IgD-negative memory B cell (primary cell): ENCODE data around the gene TUBA1A. TPM values are rescaled to one million over a fixed set of nuclear protein-coding genes. Genes with fewer than 3 reads are reported as not detected.

ENCODE experiments used
- H3K27ac Mint-ChIP-seq, 3 donors: one replicate each; pipeline ENCODE4 v1.8.0; 2020 to 2022; ENCODE audit warnings: mild to moderate bottlenecking in 3 of 3, mixed read lengths in 3 of 3, moderate library complexity in 1 of 3
- H3K27me3 Mint-ChIP-seq: one replicate; pipeline ENCODE4 v1.8.0; 2021; ENCODE audit warnings: mixed read lengths
- H3K36me3 Mint-ChIP-seq: one replicate; pipeline ENCODE4 v1.8.0; 2020; ENCODE audit warnings: mild to moderate bottlenecking, mixed read lengths
- H3K4me1 Mint-ChIP-seq, 3 donors: one replicate each; pipeline ENCODE4 v1.8.0; 2020 to 2022; ENCODE audit warnings: mixed read lengths in 3 of 3, mild to moderate bottlenecking in 1 of 3
- H3K4me3 Mint-ChIP-seq, 4 donors: one replicate each; pipeline ENCODE4 v1.8.0; 2020 to 2022; ENCODE audit warnings: mild to moderate bottlenecking in 4 of 4, mixed read lengths in 4 of 4, moderate library complexity in 3 of 4
- H3K9me3 Mint-ChIP-seq, 3 donors: one replicate each; pipeline ENCODE4 v1.8.0; 2020 to 2021; ENCODE audit warnings: mixed read lengths in 3 of 3, mild to moderate bottlenecking in 1 of 3
- polyA plus RNA-seq: library from polyadenylated mRNA; unstranded; fragments of 300-500 nt; fragmentation: Illumina TruSeq; gene quantifications from one replicate; pipeline ENCODE4 v1.2.3, GENCODE V29; 2021

The TUBA1A gene
- polyA plus RNA-seq: 286 TPM

- Mint-ChIP-seq H3K27ac (peak within 1 kb of the TSS; percentile 97 to 100 (median 99)), H3K4me3 (peak within 1 kb of the TSS; percentile 93 to 100 (median 98)), H3K27me3 (peaks cover 3% of the 10 kb centered on the region), H3K36me3 (no peaks in the 10 kb centered on the region), H3K9me3 (no peaks in the 10 kb centered on the region), H3K4me1 (peaks cover 8 to 15% (median 15%) of the 10 kb centered on the region in 3 donors)
These were observed at the start of gene TUBA1A for GRCh38 chr12:49188916-49189367. TSS of gene TUBA1A (minus strand) at chr12:49189080. CDS start at chr12:49188979, 101 bp downstream.

DNA sequence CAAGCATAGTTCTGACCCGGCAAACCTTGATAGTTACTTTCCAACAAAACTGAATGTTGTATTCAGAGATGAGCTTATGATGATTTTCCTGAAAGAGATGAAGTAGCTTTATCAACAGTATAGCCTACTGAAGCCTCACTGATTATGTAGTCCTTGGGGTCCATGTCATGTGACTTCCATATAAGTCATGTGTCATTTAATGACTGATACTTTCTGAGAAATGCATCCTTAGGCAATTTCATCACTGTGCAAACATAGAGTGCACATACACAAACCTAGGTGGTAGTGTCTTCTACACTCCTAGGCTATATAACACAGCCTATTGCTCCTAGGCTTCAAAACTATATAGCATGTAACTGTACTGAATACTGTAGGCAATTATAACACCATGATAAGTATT lies 47.5 kb upstream of the TUBA1A start:
- Mint-ChIP-seq H3K9me3 (no peaks in the 10 kb centered on the region), H3K4me3 (peak overlapping the region in 2 of 4 donors; percentile 44 to 81), H3K36me3 (no peaks in the 10 kb centered on the region), H3K27ac (no peak overlapping the region), H3K27me3 (no peaks in the 10 kb centered on the region), H3K4me1 (peaks cover 2 to 7% (median 3%) of the 10 kb centered on the region in 3 donors)

DNA sequence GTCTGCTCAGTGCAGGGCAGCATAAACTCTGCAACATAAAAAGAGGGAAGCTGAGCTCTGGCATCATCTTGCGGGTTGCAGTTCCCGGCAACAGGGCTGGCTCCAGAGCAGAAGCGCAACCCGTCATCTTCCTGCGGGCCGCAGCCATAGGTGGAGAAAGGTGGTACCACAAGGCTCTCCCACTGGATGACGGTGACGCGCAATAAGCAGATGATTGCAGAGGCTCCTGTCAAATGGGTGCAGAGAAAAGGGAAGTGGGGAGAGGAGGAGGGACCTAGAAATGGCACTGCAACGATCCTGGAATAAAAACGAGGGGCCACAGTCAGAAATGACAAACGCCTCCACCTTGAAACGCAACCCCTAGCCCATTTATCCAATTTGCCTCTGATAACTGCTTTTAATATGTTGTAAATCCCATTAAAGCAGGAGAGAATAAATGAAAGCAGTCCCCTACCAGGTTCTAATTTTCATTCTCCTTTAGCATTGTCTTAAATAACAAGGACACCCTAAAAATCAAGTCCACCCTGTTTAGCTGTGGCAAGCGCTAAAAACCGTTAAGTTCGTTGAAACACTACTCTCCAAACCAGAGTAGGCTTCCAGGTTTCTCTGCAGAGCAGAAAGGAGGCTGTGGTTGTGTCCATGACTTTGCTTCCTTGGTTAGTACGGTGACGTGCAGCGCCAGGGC lies 45.1 kb upstream of the TUBA1A start:
- peak overlapping the region; percentile 89 to 97 (median 90) for H3K27ac Mint-ChIP-seq
- no peaks in the 10 kb centered on the region for H3K36me3 Mint-ChIP-seq
- peaks cover 2 to 7% (median 3%) of the 10 kb centered on the region in 3 donors for H3K4me1 Mint-ChIP-seq
- no peaks in the 10 kb centered on the region for H3K9me3 Mint-ChIP-seq
- H3K4me3 Mint-ChIP-seq: peak overlapping the region; percentile 90 to 98 (median 94)
- no peaks in the 10 kb centered on the region for H3K27me3 Mint-ChIP-seq

- Mint-ChIP-seq H3K4me3 (peak overlapping the region; percentile 90 to 98 (median 92)), H3K27me3 (no peaks in the 10 kb centered on the region), H3K9me3 (no peaks in the 10 kb centered on the region), H3K36me3 (no peaks in the 10 kb centered on the region), H3K4me1 (peaks cover 2 to 7% (median 3%) of the 10 kb centered on the region in 3 donors), H3K27ac (peak overlapping the region; percentile 71 to 90 (median 87))
These were observed 44.3 kb upstream of the TUBA1A start for GRCh38 chr12:49232940-49233841.

DNA sequence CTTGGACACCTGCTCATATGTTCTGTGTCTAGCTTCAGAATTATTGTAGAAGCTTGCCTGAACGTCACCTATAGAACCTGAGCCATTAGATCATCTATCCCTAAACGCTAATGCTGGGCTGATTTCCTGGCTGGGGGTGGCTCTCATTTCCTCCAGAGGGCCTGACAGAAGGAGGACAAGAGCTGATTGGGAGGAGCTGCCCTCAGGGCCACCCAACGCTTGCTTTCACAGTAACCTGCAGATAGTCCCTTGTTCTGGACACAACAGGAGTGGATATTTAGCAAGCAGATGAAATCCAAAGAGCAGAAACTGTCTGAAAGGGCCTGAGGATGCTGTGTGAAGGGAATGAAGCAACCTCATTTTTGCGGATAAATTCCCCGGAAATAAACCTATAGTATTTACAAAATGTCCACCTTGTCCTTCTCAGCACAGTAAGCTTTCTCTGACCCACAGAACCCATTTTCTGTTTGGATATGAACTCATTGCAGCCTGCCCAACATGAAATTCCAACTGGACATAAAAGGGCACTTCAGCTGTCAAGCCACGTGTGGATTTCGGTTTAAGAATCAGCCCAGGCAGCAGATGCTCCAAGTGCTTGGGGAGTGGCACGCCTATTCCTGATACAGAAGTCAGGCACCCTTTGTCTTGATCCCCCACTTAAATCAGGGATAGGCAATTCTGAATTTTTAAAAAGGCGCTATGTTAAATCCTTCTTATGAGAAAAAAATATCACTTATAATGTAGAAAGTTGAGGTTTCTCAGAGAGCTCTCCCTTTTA lies 43.2 kb upstream of the TUBA1A start:
- no peaks in the 10 kb centered on the region for H3K27me3 Mint-ChIP-seq
- H3K36me3 Mint-ChIP-seq: no peaks in the 10 kb centered on the region
- peak overlapping the region in 1 of 3 donors; percentile 73 for H3K27ac Mint-ChIP-seq
- H3K4me3 Mint-ChIP-seq: peak overlapping the region in 1 of 4 donors; percentile 74
- H3K4me1 Mint-ChIP-seq: peaks cover 2 to 7% (median 3%) of the 10 kb centered on the region in 3 donors
- H3K9me3 Mint-ChIP-seq: no peaks in the 10 kb centered on the region

GRCh38 chr12:49230805-49231194 lies 41.9 kb upstream of the TUBA1A start:
- H3K36me3 Mint-ChIP-seq: no peaks in the 10 kb centered on the region
- H3K4me1 Mint-ChIP-seq: peaks cover 2 to 7% (median 3%) of the 10 kb centered on the region in 3 donors
- H3K27me3 Mint-ChIP-seq: no peaks in the 10 kb centered on the region
- H3K27ac Mint-ChIP-seq: peak overlapping the region in 1 of 3 donors; percentile 14
- no peaks in the 10 kb centered on the region for H3K9me3 Mint-ChIP-seq
- no peak overlapping the region for H3K4me3 Mint-ChIP-seq

GRCh38 chr12:49230176-49230804 lies 41.4 kb upstream of the TUBA1A start:
- Mint-ChIP-seq H3K27me3 (no peaks in the 10 kb centered on the region), H3K27ac (peak overlapping the region in 1 of 3 donors; percentile 14), H3K36me3 (no peaks in the 10 kb centered on the region), H3K9me3 (no peaks in the 10 kb centered on the region), H3K4me1 (peaks cover 2 to 7% (median 3%) of the 10 kb centered on the region in 3 donors), H3K4me3 (no peak overlapping the region)

DNA sequence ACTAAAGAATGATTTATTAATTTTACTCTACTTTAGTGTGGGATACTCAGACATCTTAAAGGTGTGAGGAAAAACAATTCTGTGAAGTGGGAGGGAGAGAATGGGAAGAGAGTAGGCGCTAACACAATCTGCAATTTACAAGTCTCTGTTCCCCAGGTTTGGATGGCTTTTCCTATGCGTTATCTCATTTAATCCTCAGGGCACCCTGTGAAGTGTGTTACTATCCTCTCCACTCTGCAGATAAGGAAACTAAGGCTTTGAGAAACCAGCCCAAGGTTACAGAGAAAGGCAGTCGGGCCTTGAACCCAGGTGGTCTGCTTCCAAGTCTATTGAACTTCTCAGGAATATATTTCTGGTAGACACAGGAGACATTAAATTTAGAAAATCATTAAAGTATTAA lies 39.8 kb upstream of the TUBA1A start:
- Mint-ChIP-seq H3K27me3 (no peaks in the 10 kb centered on the region), H3K4me1 (peaks cover 2 to 3% (median 2%) of the 10 kb centered on the region in 3 donors), H3K9me3 (no peaks in the 10 kb centered on the region), H3K4me3 (no peak overlapping the region), H3K36me3 (peaks cover 1% of the 10 kb centered on the region), H3K27ac (no peak overlapping the region)

DNA sequence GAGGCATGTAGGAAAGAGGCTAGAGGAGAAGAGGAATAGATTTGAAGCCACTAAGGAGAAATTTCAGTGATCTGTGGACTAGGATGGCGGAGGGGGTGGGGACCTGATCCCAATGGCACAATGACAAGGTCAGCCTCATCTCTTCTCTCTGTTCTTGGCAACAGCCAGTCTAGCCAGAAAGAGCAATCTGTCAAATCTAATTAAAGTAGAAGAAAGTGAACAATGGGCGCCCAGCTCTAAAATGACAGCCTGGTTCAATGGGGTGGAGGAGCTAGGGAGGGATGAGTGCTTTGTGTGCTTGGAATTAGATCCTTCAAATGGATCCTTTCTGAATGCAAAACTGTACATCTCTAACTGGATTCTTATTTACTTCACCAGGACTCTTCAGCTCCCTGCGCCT lies 38.8 kb upstream of the TUBA1A start:
- H3K4me1 Mint-ChIP-seq: no peaks in the 10 kb centered on the region
- H3K27ac Mint-ChIP-seq: peak overlapping the region in 1 of 3 donors; percentile 31
- no peaks in the 10 kb centered on the region for H3K9me3 Mint-ChIP-seq
- peaks cover 1% of the 10 kb centered on the region for H3K36me3 Mint-ChIP-seq
- peak overlapping the region in 1 of 4 donors; percentile 32 for H3K4me3 Mint-ChIP-seq
- H3K27me3 Mint-ChIP-seq: no peaks in the 10 kb centered on the region

DNA sequence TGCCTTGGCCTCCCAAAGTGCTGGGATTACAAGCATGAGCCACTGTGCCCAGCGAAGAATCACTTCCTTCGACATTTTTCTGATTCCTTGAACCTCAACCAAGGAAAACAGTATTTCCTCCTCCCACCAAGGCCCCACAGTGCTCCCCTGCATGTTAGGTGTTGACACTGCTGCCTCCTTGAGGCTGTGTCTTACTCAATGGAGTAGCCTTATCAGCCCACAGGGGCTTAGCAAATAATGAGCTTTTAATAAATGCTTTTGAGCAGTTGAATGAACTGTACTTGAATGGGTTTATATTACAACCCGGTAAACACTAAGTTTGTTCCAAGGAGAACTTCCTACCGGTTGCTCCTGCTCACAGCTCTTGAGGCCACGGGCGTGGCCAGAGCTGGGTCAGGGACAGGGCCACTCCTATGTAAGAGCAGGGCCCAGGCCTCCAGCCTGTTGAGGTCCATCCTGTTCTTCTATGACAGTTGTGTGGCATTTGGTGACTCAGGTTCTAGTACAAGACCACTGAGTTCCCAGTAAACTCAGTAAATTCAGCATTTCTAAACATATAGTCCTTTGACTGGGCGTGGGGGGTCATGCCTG lies 36.8 kb upstream of the TUBA1A start:
- H3K27ac Mint-ChIP-seq: no peak overlapping the region
- H3K9me3 Mint-ChIP-seq: no peaks in the 10 kb centered on the region
- H3K36me3 Mint-ChIP-seq: peaks cover 1% of the 10 kb centered on the region
- H3K4me3 Mint-ChIP-seq: no peak overlapping the region
- no peaks in the 10 kb centered on the region for H3K27me3 Mint-ChIP-seq
- peaks cover 0 to 3% (median 0%) of the 10 kb centered on the region in 3 donors for H3K4me1 Mint-ChIP-seq

- Mint-ChIP-seq H3K36me3 (peaks cover 3% of the 10 kb centered on the region), H3K9me3 (no peaks in the 10 kb centered on the region), H3K4me3 (no peak overlapping the region), H3K27ac (no peak overlapping the region), H3K4me1 (peaks cover 0 to 3% (median 0%) of the 10 kb centered on the region in 3 donors), H3K27me3 (no peaks in the 10 kb centered on the region)
These were observed 34.9 kb upstream of the TUBA1A start for GRCh38 chr12:49223590-49224369.

- no peaks in the 10 kb centered on the region for H3K9me3 Mint-ChIP-seq
- H3K27ac Mint-ChIP-seq: no peak overlapping the region
- H3K27me3 Mint-ChIP-seq: no peaks in the 10 kb centered on the region
- peaks cover 0 to 3% (median 0%) of the 10 kb centered on the region in 3 donors for H3K4me1 Mint-ChIP-seq
- no peak overlapping the region for H3K4me3 Mint-ChIP-seq
- peaks cover 3% of the 10 kb centered on the region for H3K36me3 Mint-ChIP-seq
These were observed 34.2 kb upstream of the TUBA1A start for GRCh38 chr12:49223122-49223521.

DNA sequence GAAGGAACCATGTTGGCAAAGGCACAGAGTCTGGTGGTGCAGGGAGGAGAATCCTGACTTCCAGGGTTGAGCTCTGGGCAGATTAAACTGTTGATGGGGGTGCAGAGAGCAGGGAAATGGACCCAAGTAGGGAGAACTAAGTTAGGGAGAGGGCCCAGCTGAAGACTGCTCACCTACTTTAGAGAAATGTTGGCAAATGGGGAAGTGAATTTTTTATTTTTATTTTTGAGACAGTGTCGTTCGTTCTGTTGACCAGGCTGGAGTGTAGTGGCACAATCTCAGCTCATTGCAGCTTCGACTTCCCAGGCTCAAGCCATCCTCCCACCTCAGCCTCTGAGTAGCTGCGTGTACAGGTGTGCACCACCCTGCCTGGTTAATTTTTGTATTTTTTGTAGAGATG lies 32.1 kb upstream of the TUBA1A start:
- Mint-ChIP-seq H3K36me3 (peaks cover 3% of the 10 kb centered on the region), H3K4me1 (peaks cover 0 to 3% (median 0%) of the 10 kb centered on the region in 3 donors), H3K27ac (peak overlapping the region in 1 of 3 donors; percentile 78), H3K4me3 (no peak overlapping the region), H3K9me3 (no peaks in the 10 kb centered on the region), H3K27me3 (peaks cover under 1% of the 10 kb centered on the region)
